H1 (cell line): ENCODE data around the gene ITGB8. TPM values are rescaled to one million over a fixed set of nuclear protein-coding genes. Genes with fewer than 3 reads are reported as not detected.

ENCODE experiments used
- CTCF ChIA-PET: fragments of 300-600 bp; sonication (Branson Sonifier 250); formaldehyde crosslinking; loops from one replicate; lab custom pipeline; 2021; ENCODE audit not compliant: partially characterized antibody; lab: Charles Lee
- POLR2A ChIA-PET: fragments of 300-600 bp; sonication (Branson Sonifier 250); formaldehyde crosslinking; loops from one replicate; lab custom pipeline; 2021; ENCODE audit warnings: inconsistent platforms; ENCODE audit not compliant: partially characterized antibody; lab: Charles Lee
- DNase-seq, 2 experiments: peaks; one replicate each; pipeline versions ENCODE4 v3.0.0 to v3.0.0-alpha.2; 2010 to 2022; ENCODE audit warnings: low spot score in 2 of 2, low read depth in 1 of 2, mixed read lengths in 1 of 2
- FAIRE-seq: peaks from 2 replicates; lab custom pipeline; 2011; peaks lifted over from hg19 to GRCh38; lab: Jason Lieb, UNC
- H2AFZ ChIP-seq: 2 replicates; pipeline ENCODE4 v1.8.1; 2012; ENCODE audit warnings: low read length, inconsistent platforms
- H2AK5ac ChIP-seq: 2 replicates; pipeline ENCODE4 v1.6.1; 2013; ENCODE audit warnings: low read depth, low read length
- H2BK120ac ChIP-seq: replicated peaks from 2 replicates; pipeline ENCODE3; 2013; ENCODE audit warnings: low read depth, low read length, inconsistent platforms
- H2BK12ac ChIP-seq: 2 replicates; pipeline ENCODE4 v1.6.1; 2013; ENCODE audit warnings: low read depth, low read length
- H2BK15ac ChIP-seq: 2 replicates; pipeline ENCODE4 v1.6.1; 2013; ENCODE audit warnings: low read length
- H2BK20ac ChIP-seq: 2 replicates; pipeline ENCODE4 v1.6.1; 2013; ENCODE audit warnings: low read length
- H2BK5ac ChIP-seq: 2 replicates; pipeline ENCODE4 v1.6.1; 2013; ENCODE audit warnings: low read depth, low read length
- H3K14ac ChIP-seq: 2 replicates; pipeline ENCODE4 v1.6.1; 2013; ENCODE audit warnings: inconsistent platforms; ENCODE audit not compliant: insufficient read length
- H3K18ac ChIP-seq: 2 replicates; pipeline ENCODE4 v1.6.1; 2013; ENCODE audit warnings: low read length; ENCODE audit errors: extremely low read depth
- H3K23ac ChIP-seq: 2 replicates; pipeline ENCODE4 v1.6.1; 2013; ENCODE audit warnings: inconsistent platforms; ENCODE audit not compliant: insufficient read length
- H3K23me2 ChIP-seq: 2 replicates; pipeline ENCODE4 v1.6.1; 2013; ENCODE audit warnings: low read depth, low read length
- H3K27ac ChIP-seq: 2 replicates; pipeline ENCODE4 v1.6.1; 2011; ENCODE audit warnings: low read depth, low read length, inconsistent platforms
- H3K27me3 ChIP-seq, 4 experiments: replicated peaks in 1 of 4; 1 replicate in 1 of 4; 2 replicates in 3 of 4; pipeline versions ENCODE4 v1.6.1 to v1.8.1; 2011 to 2013; ENCODE audit warnings: low read length in 3 of 4, mild to moderate bottlenecking in 3 of 4, inconsistent platforms in 2 of 4, mixed read lengths in 2 of 4, moderate library complexity in 1 of 4; ENCODE audit not compliant: control insufficient read depth in 3 of 4, insufficient read depth in 3 of 4; ENCODE audit errors: extremely low read depth in 1 of 4
- H3K36me3 ChIP-seq, 4 experiments: 2 replicates each; pipeline versions ENCODE4 v1.6.1 to v1.8.1; 2011 to 2013; ENCODE audit warnings: mild to moderate bottlenecking in 4 of 4, low read length in 3 of 4, moderate library complexity in 2 of 4, control low read depth in 1 of 4, inconsistent platforms in 1 of 4; ENCODE audit not compliant: insufficient read depth in 4 of 4, control insufficient read depth in 2 of 4
- H3K4ac ChIP-seq: replicated peaks from 2 replicates; pipeline ENCODE3; 2013; ENCODE audit warnings: low read length, low read depth, mixed read lengths, inconsistent platforms; ENCODE audit not compliant: insufficient read length
- H3K4me1 ChIP-seq, 4 experiments: replicated peaks in 1 of 4; 1 replicate in 1 of 4; 2 replicates in 3 of 4; pipeline versions ENCODE4 v1.6.1 to v1.8.1; 2011 to 2013; ENCODE audit warnings: low read length in 3 of 4, inconsistent platforms in 2 of 4, mixed read lengths in 1 of 4; ENCODE audit not compliant: insufficient read depth in 4 of 4, control insufficient read depth in 3 of 4
- H3K4me2 ChIP-seq, 2 experiments: 2 replicates each; pipeline versions ENCODE4 v1.6.1 to v1.8.1; 2011 to 2013; ENCODE audit warnings: low read depth in 2 of 2, low read length in 2 of 2, control low read depth in 1 of 2, inconsistent platforms in 1 of 2, mild to moderate bottlenecking in 1 of 2; ENCODE audit not compliant: insufficient read depth in 1 of 2
- H3K4me3 ChIP-seq, 4 experiments: fragments of 200-600, 300-600 bp in 1 of 4; sonication (generic), shearing (Covaris generic), sonication (Bioruptor Twin) in 1 of 4; 2 replicates each; pipeline versions ENCODE4 v1.5.1 to v1.8.1; 2011 to 2016; ENCODE audit warnings: low read length in 4 of 4, low read depth in 3 of 4, control low read depth in 2 of 4, inconsistent platforms in 2 of 4, mild to moderate bottlenecking in 2 of 4, mixed read lengths in 1 of 4, moderate library complexity in 1 of 4; ENCODE audit not compliant: insufficient read depth in 2 of 4; ENCODE audit errors: extremely low read depth in 1 of 4
- H3K56ac ChIP-seq: replicated peaks from 2 replicates; pipeline ENCODE3; 2013; ENCODE audit warnings: low read depth, mild to moderate bottlenecking, mixed read lengths, low read length, inconsistent platforms; ENCODE audit not compliant: insufficient read length
- H3K79me1 ChIP-seq: 2 replicates; pipeline ENCODE4 v1.6.1; 2013; ENCODE audit warnings: low read depth, low read length, control low read depth
- H3K79me2 ChIP-seq, 2 experiments: 2 replicates each; pipeline versions ENCODE4 v1.6.1 to v1.8.1; 2012 to 2013; ENCODE audit warnings: low read length in 2 of 2, mild to moderate bottlenecking in 2 of 2, inconsistent platforms in 1 of 2; ENCODE audit not compliant: insufficient read depth in 2 of 2, control insufficient read depth in 1 of 2
- H3K9ac ChIP-seq, 4 experiments: replicated peaks in 1 of 4; 1 replicate in 1 of 4; 2 replicates in 3 of 4; pipeline versions ENCODE4 v1.6.1 to v1.8.1; 2011 to 2013; ENCODE audit warnings: low read depth in 3 of 4, low read length in 3 of 4, control low read depth in 2 of 4, mild to moderate bottlenecking in 2 of 4, moderate library complexity in 2 of 4, inconsistent platforms in 1 of 4; ENCODE audit errors: extremely low read depth in 1 of 4
- H3K9me3 ChIP-seq, 2 experiments: 2 replicates each; pipeline versions ENCODE4 v1.6.1 to v1.8.1; 2012 to 2013; ENCODE audit warnings: mild to moderate bottlenecking in 2 of 2, moderate library complexity in 2 of 2, control low read depth in 1 of 2, inconsistent platforms in 1 of 2, low read depth in 1 of 2, low read length in 1 of 2, mixed read lengths in 1 of 2; ENCODE audit not compliant: insufficient read depth in 2 of 2
- H4K20me1 ChIP-seq, 2 experiments: replicated peaks in 1 of 2; 2 replicates each; pipeline versions ENCODE3 to v1.8.1; 2011 to 2013; ENCODE audit warnings: inconsistent platforms in 2 of 2, low read length in 2 of 2, mild to moderate bottlenecking in 1 of 2; ENCODE audit not compliant: insufficient read depth in 2 of 2, control insufficient read depth in 1 of 2
- H4K5ac ChIP-seq: 2 replicates; pipeline ENCODE4 v1.6.1; 2013; ENCODE audit warnings: low read length, low read depth, mixed read lengths, inconsistent platforms; ENCODE audit not compliant: insufficient read length
- H4K8ac ChIP-seq: 2 replicates; pipeline ENCODE4 v1.8.0; 2013; ENCODE audit warnings: mild to moderate bottlenecking, moderate library complexity, low read length, inconsistent platforms; ENCODE audit not compliant: insufficient read depth; ENCODE audit errors: extremely low read depth
- H4K91ac ChIP-seq: replicated peaks from 2 replicates; pipeline ENCODE3; 2013; ENCODE audit warnings: low read length, mixed read lengths, inconsistent platforms; ENCODE audit not compliant: insufficient read length
- ASH2L ChIP-seq: fragments of 200-600, 300-600 bp; sonication (generic); IDR thresholded peaks from one replicate; pipeline ENCODE4 v1.7.1; 2017; ENCODE audit warnings: low read length
- BCL11A ChIP-seq, 2 experiments: IDR thresholded peaks; one replicate each; pipeline ENCODE4 v1.6.1; 2011; ENCODE audit warnings: low read depth in 2 of 2, low read length in 2 of 2, mild to moderate bottlenecking in 2 of 2
- KDM4A ChIP-seq: IDR thresholded peaks from one replicate; pipeline ENCODE4 v1.7.1; 2012; ENCODE audit warnings: low read depth, mild to moderate bottlenecking, moderate library complexity, low read length, inconsistent platforms; ENCODE audit not compliant: severe bottlenecking
- KDM5A ChIP-seq: fragments of 200-600 bp; IDR thresholded peaks from 2 replicates; pipeline ENCODE4 v1.7.1; 2012; ENCODE audit warnings: mild to moderate bottlenecking, low read length, inconsistent platforms, mixed read lengths
- NRF1 ChIP-seq: IDR thresholded peaks from 2 replicates; pipeline ENCODE4 v1.6.1; 2011; ENCODE audit warnings: mild to moderate bottlenecking, low read depth, low read length, improper control_type of control experiment
- PHF8 ChIP-seq: fragments of 200-600 bp; sonication (generic); conservative IDR thresholded peaks from 2 replicates; pipeline ENCODE4 v1.7.1; 2012; ENCODE audit warnings: low read depth, mild to moderate bottlenecking, inconsistent platforms, low read length, moderate library complexity
- RBBP5 ChIP-seq: IDR thresholded peaks from 2 replicates; pipeline ENCODE4 v1.7.1; 2012; ENCODE audit warnings: low read depth, mild to moderate bottlenecking, inconsistent platforms, low read length, moderate library complexity, borderline replicate concordance
- RNF2 ChIP-seq: fragments of 200-900, 300-1000 bp; sonication (generic); IDR thresholded peaks from 2 replicates; pipeline ENCODE4 v1.7.1; 2016; ENCODE audit warnings: borderline replicate concordance, low read depth, mild to moderate bottlenecking, antibody characterized with exemption, low read length; ENCODE audit not compliant: poor library complexity, severe bottlenecking; ENCODE audit errors: missing control alignments
- RXRA ChIP-seq: IDR thresholded peaks from 2 replicates; pipeline ENCODE4 v1.6.1; 2011; ENCODE audit warnings: low read depth, mild to moderate bottlenecking, low read length, moderate library complexity; ENCODE audit not compliant: insufficient read depth
- SIRT6 ChIP-seq: IDR thresholded peaks from one replicate; pipeline ENCODE4 v1.7.1; 2012; ENCODE audit warnings: low read length, inconsistent platforms
- TAF1 ChIP-seq: IDR thresholded peaks from 2 replicates; pipeline ENCODE4 v1.6.1; 2011; ENCODE audit warnings: mild to moderate bottlenecking, low read depth, low read length
- TEAD4 ChIP-seq: IDR thresholded peaks from 2 replicates; pipeline ENCODE4 v1.6.1; 2012; ENCODE audit warnings: low read depth, low read length, inconsistent platforms, mixed read lengths
- WGBS, 2 experiments: shearing (Covaris generic) in 1 of 2; methylation state at CpG; one replicate each; pipeline versions ENCODE4 v1.1.6 to v1.1.7; 2013 to 2015; ENCODE audit warnings: low lambda C conversion rate in 2 of 2, mixed read lengths in 2 of 2, inconsistent platforms in 1 of 2, low coverage in 1 of 2, missing lambda C conversion rate in 1 of 2; ENCODE audit not compliant: insufficient replicate concordance in 2 of 2, insufficient coverage in 1 of 2, insufficient read length in 1 of 2; ENCODE audit errors: extremely low coverage in 1 of 2, missing lambda C conversion rate in 1 of 2; 5-methylcytosine and 5-hydroxymethylcytosine counted together
- polyA plus RNA-seq, 7 experiments: library from polyadenylated mRNA; depleted of rRNA in 3 of 7; stranded (reverse) in 5 of 7; unstranded in 2 of 7; fragments of >200 nt in 5 of 7; fragments of 200-250 nt in 2 of 7; gene quantifications; 1 replicate in 5 of 7; 2 replicates in 1 of 7; 4 replicates in 1 of 7; pipeline versions ENCODE4 v1.2.1 to v1.2.3, GENCODE V29; 2011 to 2013; ENCODE audit warnings: missing spikeins in 2 of 7, mixed read lengths in 2 of 7
- total RNA-seq: library from RNA; stranded (reverse); fragmentation: NEBNext Ultra II Directional; extraction: Animal tissue kit (Norgen Biotek cat#: 25700); gene quantifications from 2 replicates; pipeline ENCODE4 v1.2.1, GENCODE V29; 2021

ITGB8 gene
- total and polyA plus RNA-seq, 2 of the 8 experiments (the other 6 are each of a cell fraction or from before 2014, with no cell fraction given), result 1.2 to 3.6 TPM

DNA sequence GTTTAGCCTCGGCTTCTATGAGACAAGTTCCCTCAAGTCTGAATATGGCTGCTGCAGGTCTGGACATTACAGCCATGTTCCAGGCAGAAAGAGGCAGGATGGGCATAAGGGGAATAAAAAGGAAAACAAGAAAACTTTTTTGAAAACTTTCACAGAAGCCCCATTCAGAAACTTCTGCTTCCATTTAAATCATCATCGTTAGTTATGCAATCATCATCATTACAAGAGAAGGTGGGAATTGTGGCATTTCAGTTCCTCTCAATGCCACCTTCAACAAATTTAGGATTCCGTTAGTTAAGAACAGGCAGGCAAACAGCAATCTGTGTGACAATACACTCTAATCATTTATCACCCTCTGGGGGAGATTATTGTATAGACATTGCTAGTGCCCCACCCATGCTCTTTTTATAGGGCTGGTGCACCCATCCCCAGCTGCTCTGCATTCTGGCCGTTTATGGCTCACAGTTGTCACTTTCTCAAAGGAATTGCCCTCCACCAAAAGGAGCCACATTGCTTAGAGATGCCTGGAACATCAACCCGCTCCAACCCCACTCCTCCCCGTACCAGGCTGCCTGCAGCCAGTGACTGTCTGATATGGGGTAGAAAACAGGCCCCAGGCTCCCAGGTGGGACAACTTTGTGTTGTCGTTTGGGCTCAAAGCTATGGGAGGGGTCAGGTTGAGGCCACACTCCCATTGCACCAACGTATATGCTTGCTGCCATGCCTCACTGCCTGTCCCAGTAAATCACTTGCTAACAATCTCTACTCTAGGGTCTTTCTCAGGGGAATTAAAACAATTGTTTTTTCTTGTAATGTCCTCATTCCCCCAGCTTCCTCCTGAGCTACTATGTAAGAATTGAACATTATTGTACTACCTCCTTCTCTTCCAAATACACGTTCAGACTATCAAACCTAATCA is 24.2 kb downstream of the ITGB8 start:
- Histone ChIP-seq H3K4me3 (no peak overlapping the region), H3K79me2 (no peaks in the 10 kb centered on the region)

More for the DNA sequence above, 24.2 kb downstream of the ITGB8 start:
- no peaks in the 10 kb centered on the region for H4K20me1 ChIP-seq
- H3K9ac ChIP-seq, result no peak overlapping the region
- H3K23me2 ChIP-seq, result no peaks in the 10 kb centered on the region
- no peak overlapping the region for H2AK5ac ChIP-seq
- no peak for FAIRE-seq
- H2AFZ ChIP-seq, result no peak overlapping the region
- DNase-seq, result no peak
- TF ChIP-seq RNF2, result no peak
- TF ChIP-seq PHF8, result no peak
- no peak for TF ChIP-seq KDM5A
- TF ChIP-seq RXRA, result no peak
- TF ChIP-seq KDM4A, result no peak
- TF ChIP-seq TAF1, result no peak
- no peak for TF ChIP-seq TEAD4
- no peak for TF ChIP-seq SIRT6
- no peak for TF ChIP-seq NRF1
- TF ChIP-seq RBBP5, result no peak
- TF ChIP-seq ASH2L, result no peak
- no peak for TF ChIP-seq BCL11A (IDR thresholded peaks at IDR 0.05; ENCODE audit: low read depth in 2 of 2, low read length in 2 of 2)
- TF ChIP-seq, all 59 proteins: peak for 0
- H3K27ac ChIP-seq, result no peak overlapping the region
- H3K27me3 ChIP-seq, result no peaks in the 10 kb centered on the region
- H3K79me1 ChIP-seq, result no peaks in the 10 kb centered on the region
- H3K14ac ChIP-seq, result no peak overlapping the region
- no peak overlapping the region for H3K56ac ChIP-seq
- no peak overlapping the region for H3K18ac ChIP-seq
- no peak overlapping the region for H3K4ac ChIP-seq
- no peaks in the 10 kb centered on the region for H3K9me3 ChIP-seq
- no peaks in the 10 kb centered on the region for H3K4me1 ChIP-seq
- no peaks in the 10 kb centered on the region; a peak in 2 of 8 replicates for H3K36me3 ChIP-seq
- no peak overlapping the region for H3K23ac ChIP-seq
- no peak overlapping the region for H2BK5ac ChIP-seq
- H3K4me2 ChIP-seq, result no peak overlapping the region
- CTCF ChIA-PET, result interaction anchor here (0.9 kb wide), 1 partner anchor 78 kb away, joined by 3 read pairs; no protein-coding TSS in a partner anchor
- H4K8ac ChIP-seq, result no peak overlapping the region
- H2BK12ac ChIP-seq, result no peak overlapping the region
- POLR2A ChIA-PET, result no interaction called here
- no peak overlapping the region for H4K91ac ChIP-seq
- no peak overlapping the region for H2BK120ac ChIP-seq
- WGBS, 2 experiments, result 91% methylated on average over 9 of the region's 9 CpGs; no CpG with 5 or more reads in 1 of the 2 experiments
- no peak overlapping the region for H2BK15ac ChIP-seq
- H2BK20ac ChIP-seq, result no peak overlapping the region
- no peak overlapping the region for H4K5ac ChIP-seq
